K562 (cell line): ENCODE data around the gene BTBD2. TPM values are rescaled to one million over a fixed set of nuclear protein-coding genes. Genes with fewer than 3 reads are reported as not detected.

ENCODE experiments used
- CBX2 ChIP-seq: fragments of 200-600 bp; sonication (generic); IDR thresholded peaks from one replicate; pipeline ENCODE4 v1.6.1; 2012; ENCODE audit warnings: mild to moderate bottlenecking, low read length, inconsistent platforms; ENCODE audit not compliant: insufficient read depth, poor library complexity, severe bottlenecking
- MYNN ChIP-seq, 2 experiments: sonication (generic); formaldehyde crosslinking in 1 of 2; IDR thresholded peaks; 2 replicates each; pipeline versions ENCODE4 v1.5.0 to v1.6.1; 2016 to 2020; ENCODE audit warnings: antibody characterized with exemption in 1 of 2, missing genetic modification reagents in 1 of 2
- SP2 ChIP-seq: IDR thresholded peaks from 2 replicates; pipeline ENCODE4 v1.6.1; 2011; ENCODE audit warnings: mild to moderate bottlenecking, low read depth, low read length, moderate library complexity; ENCODE audit not compliant: poor library complexity, severe bottlenecking; ENCODE audit errors: extremely low read depth
- polyA plus RNA-seq, 8 experiments: library from polyadenylated mRNA; depleted of rRNA in 4 of 8; stranded (reverse) in 5 of 8; unstranded in 3 of 8; fragments of >200 nt; fragmentation: Nextera tagmentation in 2 of 8; fragmentation: Illumina TruSeq in 1 of 8; extraction: Ambion mirVana in 2 of 8; extraction: Trizol in 1 of 8; gene quantifications; 2 replicates each; pipeline versions ENCODE4 v1.2.1 to v1.2.3, GENCODE V29; 2011 to 2014; ENCODE audit warnings: inconsistent platforms in 1 of 8, missing spikeins in 1 of 8
- total RNA-seq, 7 experiments: library from RNA; depleted of rRNA in 6 of 7; stranded (reverse); fragments of >200 nt in 6 of 7; fragmentation: Illumina TruSeq in 2 of 7; extraction: Trizol in 2 of 7; gene quantifications; 2 replicates each; pipeline versions ENCODE4 v1.2.1 to v1.2.3, GENCODE V29; 2011 to 2021; ENCODE audit warnings: low replicate concordance in 1 of 7
- TF ChIP-seq, protein P1 (sequence below): fragments of 200-600 bp; sonication (generic); IDR thresholded peaks from one replicate; pipeline ENCODE4 v1.6.1; 2012; ENCODE audit warnings: mild to moderate bottlenecking, low read depth, low read length, inconsistent platforms
- TF ChIP-seq, protein P2 (sequence below), 2 experiments: fragments of 450-650 bp; formaldehyde crosslinking in 1 of 2; IDR thresholded peaks; 2 replicates each; pipeline versions ENCODE4 v1.4.0 to v1.6.1; 2014 to 2020; ENCODE audit warnings: mild to moderate bottlenecking in 2 of 2, borderline replicate concordance in 1 of 2, low read depth in 1 of 2

Gene BTBD2
- total and polyA plus RNA-seq, 9 of the 15 experiments (the other 6 are each of a cell fraction or from before 2014, with no cell fraction given): 0.10 to 15.6 (median 6.9) TPM

DNA sequence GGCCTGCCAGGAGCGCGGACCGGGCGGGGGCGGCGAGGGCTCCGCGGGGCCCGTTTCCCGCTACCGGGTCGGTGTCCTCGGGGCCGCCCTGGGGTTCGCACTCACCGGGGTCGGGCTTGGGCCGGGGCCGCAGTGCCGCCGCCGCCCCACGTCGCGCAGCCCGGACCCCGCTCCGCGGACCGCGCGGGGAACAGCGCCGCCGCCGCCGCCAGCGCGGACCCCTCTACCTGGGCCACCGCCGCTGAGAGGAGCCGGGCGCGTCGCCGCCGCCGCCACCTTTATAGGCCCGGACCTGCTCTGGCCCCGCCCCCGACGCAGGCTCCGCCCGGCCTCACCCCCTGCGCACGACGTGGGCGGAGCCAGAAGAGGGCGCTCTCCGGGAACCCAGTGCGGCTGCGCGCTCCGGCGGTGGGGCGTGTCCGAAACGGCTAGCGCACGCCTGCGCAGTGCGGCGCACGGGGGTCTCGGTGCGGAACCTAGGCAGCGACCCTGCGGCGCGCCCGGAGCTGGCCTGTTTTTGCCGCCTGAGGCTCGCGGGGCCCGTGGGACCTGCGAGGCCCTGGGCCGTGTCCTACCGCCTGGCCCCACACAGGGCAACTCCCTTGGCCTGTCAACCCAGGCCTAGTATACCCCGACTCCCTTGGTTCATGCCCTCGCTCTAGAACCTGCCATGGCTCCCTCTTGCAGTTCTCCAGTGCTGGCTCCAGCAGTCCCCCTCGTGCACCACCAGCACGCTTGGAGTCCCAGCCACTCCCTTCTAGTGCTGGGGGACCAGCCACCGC is 35.7 kb upstream of the BTBD2 start, which contains the start of gene MKNK2 (continued):
- TF ChIP-seq, protein P1, sequence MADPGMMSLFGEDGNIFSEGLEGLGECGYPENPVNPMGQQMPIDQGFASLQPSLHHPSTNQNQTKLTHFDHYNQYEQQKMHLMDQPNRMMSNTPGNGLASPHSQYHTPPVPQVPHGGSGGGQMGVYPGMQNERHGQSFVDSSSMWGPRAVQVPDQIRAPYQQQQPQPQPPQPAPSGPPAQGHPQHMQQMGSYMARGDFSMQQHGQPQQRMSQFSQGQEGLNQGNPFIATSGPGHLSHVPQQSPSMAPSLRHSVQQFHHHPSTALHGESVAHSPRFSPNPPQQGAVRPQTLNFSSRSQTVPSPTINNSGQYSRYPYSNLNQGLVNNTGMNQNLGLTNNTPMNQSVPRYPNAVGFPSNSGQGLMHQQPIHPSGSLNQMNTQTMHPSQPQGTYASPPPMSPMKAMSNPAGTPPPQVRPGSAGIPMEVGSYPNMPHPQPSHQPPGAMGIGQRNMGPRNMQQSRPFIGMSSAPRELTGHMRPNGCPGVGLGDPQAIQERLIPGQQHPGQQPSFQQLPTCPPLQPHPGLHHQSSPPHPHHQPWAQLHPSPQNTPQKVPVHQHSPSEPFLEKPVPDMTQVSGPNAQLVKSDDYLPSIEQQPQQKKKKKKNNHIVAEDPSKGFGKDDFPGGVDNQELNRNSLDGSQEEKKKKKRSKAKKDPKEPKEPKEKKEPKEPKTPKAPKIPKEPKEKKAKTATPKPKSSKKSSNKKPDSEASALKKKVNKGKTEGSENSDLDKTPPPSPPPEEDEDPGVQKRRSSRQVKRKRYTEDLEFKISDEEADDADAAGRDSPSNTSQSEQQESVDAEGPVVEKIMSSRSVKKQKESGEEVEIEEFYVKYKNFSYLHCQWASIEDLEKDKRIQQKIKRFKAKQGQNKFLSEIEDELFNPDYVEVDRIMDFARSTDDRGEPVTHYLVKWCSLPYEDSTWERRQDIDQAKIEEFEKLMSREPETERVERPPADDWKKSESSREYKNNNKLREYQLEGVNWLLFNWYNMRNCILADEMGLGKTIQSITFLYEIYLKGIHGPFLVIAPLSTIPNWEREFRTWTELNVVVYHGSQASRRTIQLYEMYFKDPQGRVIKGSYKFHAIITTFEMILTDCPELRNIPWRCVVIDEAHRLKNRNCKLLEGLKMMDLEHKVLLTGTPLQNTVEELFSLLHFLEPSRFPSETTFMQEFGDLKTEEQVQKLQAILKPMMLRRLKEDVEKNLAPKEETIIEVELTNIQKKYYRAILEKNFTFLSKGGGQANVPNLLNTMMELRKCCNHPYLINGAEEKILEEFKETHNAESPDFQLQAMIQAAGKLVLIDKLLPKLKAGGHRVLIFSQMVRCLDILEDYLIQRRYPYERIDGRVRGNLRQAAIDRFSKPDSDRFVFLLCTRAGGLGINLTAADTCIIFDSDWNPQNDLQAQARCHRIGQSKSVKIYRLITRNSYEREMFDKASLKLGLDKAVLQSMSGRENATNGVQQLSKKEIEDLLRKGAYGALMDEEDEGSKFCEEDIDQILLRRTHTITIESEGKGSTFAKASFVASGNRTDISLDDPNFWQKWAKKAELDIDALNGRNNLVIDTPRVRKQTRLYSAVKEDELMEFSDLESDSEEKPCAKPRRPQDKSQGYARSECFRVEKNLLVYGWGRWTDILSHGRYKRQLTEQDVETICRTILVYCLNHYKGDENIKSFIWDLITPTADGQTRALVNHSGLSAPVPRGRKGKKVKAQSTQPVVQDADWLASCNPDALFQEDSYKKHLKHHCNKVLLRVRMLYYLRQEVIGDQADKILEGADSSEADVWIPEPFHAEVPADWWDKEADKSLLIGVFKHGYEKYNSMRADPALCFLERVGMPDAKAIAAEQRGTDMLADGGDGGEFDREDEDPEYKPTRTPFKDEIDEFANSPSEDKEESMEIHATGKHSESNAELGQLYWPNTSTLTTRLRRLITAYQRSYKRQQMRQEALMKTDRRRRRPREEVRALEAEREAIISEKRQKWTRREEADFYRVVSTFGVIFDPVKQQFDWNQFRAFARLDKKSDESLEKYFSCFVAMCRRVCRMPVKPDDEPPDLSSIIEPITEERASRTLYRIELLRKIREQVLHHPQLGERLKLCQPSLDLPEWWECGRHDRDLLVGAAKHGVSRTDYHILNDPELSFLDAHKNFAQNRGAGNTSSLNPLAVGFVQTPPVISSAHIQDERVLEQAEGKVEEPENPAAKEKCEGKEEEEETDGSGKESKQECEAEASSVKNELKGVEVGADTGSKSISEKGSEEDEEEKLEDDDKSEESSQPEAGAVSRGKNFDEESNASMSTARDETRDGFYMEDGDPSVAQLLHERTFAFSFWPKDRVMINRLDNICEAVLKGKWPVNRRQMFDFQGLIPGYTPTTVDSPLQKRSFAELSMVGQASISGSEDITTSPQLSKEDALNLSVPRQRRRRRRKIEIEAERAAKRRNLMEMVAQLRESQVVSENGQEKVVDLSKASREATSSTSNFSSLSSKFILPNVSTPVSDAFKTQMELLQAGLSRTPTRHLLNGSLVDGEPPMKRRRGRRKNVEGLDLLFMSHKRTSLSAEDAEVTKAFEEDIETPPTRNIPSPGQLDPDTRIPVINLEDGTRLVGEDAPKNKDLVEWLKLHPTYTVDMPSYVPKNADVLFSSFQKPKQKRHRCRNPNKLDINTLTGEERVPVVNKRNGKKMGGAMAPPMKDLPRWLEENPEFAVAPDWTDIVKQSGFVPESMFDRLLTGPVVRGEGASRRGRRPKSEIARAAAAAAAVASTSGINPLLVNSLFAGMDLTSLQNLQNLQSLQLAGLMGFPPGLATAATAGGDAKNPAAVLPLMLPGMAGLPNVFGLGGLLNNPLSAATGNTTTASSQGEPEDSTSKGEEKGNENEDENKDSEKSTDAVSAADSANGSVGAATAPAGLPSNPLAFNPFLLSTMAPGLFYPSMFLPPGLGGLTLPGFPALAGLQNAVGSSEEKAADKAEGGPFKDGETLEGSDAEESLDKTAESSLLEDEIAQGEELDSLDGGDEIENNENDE: no peak
- TF ChIP-seq CBX2 (no peak), MYNN (IDR thresholded peaks at IDR 0.05) (no peak), MYNN (CRISPR knock-in tag; IDR thresholded peaks at IDR 0.05) (no peak), SP2 (no peak)
- TF ChIP-seq, protein P2, sequence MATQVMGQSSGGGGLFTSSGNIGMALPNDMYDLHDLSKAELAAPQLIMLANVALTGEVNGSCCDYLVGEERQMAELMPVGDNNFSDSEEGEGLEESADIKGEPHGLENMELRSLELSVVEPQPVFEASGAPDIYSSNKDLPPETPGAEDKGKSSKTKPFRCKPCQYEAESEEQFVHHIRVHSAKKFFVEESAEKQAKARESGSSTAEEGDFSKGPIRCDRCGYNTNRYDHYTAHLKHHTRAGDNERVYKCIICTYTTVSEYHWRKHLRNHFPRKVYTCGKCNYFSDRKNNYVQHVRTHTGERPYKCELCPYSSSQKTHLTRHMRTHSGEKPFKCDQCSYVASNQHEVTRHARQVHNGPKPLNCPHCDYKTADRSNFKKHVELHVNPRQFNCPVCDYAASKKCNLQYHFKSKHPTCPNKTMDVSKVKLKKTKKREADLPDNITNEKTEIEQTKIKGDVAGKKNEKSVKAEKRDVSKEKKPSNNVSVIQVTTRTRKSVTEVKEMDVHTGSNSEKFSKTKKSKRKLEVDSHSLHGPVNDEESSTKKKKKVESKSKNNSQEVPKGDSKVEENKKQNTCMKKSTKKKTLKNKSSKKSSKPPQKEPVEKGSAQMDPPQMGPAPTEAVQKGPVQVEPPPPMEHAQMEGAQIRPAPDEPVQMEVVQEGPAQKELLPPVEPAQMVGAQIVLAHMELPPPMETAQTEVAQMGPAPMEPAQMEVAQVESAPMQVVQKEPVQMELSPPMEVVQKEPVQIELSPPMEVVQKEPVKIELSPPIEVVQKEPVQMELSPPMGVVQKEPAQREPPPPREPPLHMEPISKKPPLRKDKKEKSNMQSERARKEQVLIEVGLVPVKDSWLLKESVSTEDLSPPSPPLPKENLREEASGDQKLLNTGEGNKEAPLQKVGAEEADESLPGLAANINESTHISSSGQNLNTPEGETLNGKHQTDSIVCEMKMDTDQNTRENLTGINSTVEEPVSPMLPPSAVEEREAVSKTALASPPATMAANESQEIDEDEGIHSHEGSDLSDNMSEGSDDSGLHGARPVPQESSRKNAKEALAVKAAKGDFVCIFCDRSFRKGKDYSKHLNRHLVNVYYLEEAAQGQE (IDR thresholded peaks at IDR 0.05; ENCODE audit: borderline replicate concordance): peak; percentile 16; the same call in 1 of the 2 replicates
- TF ChIP-seq, protein P2 (CRISPR knock-in tag; IDR thresholded peaks at IDR 0.05; ENCODE audit: low read depth): peak; percentile 63; the same call in 1 of the 2 replicates
